Thyroid gland (tissue), 4 donors: ENCODE measurements around the gene SMARCC1.

Source experiments
- POLR2A ChIP-seq, 2 donors: fragments of 450-650 bp; IDR thresholded peaks; one replicate each; pipeline ENCODE4 v1.6.1; 2017; ENCODE audit warnings: antibody characterized with exemption in 2 of 2, mild to moderate bottlenecking in 2 of 2, moderate library complexity in 1 of 2
- TF ChIP-seq, protein P1 (sequence below), 6 experiments: fragments of 200-600 bp in 3 of 6; fragments of 450-650 bp in 3 of 6; sonication (generic) in 3 of 6; IDR thresholded peaks; one replicate each; pipeline ENCODE4 v1.5.1; 2016 to 2019; ENCODE audit warnings: antibody characterized with exemption in 6 of 6, mild to moderate bottlenecking in 2 of 6, inconsistent platforms in 1 of 6, moderate library complexity in 1 of 6

DNA sequence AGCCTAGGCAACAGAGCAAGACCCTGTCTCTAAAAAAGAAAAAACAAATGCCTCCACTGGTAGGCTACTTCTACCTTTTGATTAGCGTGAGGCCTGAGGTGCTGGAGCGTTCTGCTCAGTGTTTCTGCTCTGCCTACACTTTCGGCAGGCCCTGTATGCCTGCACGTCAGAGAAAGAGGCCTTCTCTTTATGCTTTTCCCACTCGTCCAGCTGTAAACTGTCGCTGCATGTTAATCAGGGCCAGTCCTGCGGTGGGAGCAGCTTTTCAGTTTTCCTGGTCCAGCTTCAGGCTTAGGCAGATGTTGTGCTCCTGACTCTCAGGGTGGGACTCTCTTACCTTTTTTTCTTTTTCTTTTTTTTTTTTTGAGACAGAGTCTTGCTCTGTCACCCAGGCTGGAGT lies 228.3 kb downstream of the SMARCC1 start:
- no peak for TF ChIP-seq POLR2A (IDR thresholded peaks at IDR 0.05)
- TF ChIP-seq, protein P1, sequence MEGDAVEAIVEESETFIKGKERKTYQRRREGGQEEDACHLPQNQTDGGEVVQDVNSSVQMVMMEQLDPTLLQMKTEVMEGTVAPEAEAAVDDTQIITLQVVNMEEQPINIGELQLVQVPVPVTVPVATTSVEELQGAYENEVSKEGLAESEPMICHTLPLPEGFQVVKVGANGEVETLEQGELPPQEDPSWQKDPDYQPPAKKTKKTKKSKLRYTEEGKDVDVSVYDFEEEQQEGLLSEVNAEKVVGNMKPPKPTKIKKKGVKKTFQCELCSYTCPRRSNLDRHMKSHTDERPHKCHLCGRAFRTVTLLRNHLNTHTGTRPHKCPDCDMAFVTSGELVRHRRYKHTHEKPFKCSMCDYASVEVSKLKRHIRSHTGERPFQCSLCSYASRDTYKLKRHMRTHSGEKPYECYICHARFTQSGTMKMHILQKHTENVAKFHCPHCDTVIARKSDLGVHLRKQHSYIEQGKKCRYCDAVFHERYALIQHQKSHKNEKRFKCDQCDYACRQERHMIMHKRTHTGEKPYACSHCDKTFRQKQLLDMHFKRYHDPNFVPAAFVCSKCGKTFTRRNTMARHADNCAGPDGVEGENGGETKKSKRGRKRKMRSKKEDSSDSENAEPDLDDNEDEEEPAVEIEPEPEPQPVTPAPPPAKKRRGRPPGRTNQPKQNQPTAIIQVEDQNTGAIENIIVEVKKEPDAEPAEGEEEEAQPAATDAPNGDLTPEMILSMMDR (IDR thresholded peaks at IDR 0.05), result no peak
